Stimulated activated CD8-positive, alpha-beta memory T cell treated with anti-CD3 and anti-CD28 coated beads, Interleukin-15, amount 100 ng/mL, for 48 hours (primary cell): ENCODE results near the gene APOA5.
"Not testable (repeated sequence)": the region's sequence is repeated elsewhere in the genome, so short reads cannot be mapped to it uniquely, and the experiment has no call there.

Experiments
- DNase-seq, 2 donors: peaks; one replicate each; pipeline ENCODE4 v3.0.0-alpha.2; 2020; ENCODE audit warnings: low read depth in 2 of 2

The APOA5 gene, protein sequence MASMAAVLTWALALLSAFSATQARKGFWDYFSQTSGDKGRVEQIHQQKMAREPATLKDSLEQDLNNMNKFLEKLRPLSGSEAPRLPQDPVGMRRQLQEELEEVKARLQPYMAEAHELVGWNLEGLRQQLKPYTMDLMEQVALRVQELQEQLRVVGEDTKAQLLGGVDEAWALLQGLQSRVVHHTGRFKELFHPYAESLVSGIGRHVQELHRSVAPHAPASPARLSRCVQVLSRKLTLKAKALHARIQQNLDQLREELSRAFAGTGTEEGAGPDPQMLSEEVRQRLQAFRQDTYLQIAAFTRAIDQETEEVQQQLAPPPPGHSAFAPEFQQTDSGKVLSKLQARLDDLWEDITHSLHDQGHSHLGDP

DNA sequence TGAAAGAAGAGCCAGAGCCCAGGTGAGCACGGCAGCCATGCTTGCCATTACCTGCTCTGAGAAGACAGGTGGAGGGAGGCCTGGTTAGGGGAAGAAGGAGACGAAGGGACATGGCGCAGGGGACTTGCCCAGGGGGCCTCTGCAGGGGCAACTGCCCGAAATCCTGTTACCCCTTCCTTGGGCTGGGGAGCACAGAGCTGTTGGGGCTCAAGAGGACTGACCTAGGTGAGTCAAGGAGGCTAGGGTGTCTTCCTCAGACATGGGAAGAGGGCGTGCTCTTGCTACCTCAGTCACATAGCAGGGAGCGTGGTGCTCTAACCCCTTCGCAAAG, at the start of gene APOA5:
TSS of gene APOA5 (minus strand) at position 67 of the 331 bp plus-strand sequence. CDS start at position 48, 19 bp downstream.
- no peak for DNase-seq

DNA sequence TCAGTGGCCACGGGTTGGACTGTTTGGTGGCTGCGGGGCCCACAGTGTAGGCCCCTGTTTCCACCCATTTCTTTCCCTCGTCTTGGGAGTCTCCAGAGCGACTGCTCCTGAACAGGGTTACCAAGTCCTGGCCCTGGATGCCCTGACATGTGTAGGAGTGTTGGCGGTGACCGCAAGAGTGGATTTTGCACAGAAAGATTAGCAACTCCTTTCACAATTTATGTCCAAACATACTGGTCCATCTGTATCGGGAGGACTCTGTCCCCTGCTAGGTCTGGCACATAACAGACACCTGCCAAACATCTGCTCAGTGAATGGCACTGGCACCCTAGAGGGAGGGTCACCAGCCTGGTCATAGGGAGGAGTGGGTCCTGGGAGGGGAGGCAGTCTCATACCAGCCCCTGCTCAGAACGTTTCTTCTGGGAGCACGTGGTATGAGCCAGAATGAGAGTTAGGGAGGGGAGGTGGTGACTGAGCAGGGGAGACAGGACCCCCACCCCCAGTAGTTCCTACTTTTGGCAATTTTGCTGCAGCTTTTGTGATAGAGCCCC, 49.1 kb upstream of the APOA5 start:
- DNase-seq = no peak

DNA sequence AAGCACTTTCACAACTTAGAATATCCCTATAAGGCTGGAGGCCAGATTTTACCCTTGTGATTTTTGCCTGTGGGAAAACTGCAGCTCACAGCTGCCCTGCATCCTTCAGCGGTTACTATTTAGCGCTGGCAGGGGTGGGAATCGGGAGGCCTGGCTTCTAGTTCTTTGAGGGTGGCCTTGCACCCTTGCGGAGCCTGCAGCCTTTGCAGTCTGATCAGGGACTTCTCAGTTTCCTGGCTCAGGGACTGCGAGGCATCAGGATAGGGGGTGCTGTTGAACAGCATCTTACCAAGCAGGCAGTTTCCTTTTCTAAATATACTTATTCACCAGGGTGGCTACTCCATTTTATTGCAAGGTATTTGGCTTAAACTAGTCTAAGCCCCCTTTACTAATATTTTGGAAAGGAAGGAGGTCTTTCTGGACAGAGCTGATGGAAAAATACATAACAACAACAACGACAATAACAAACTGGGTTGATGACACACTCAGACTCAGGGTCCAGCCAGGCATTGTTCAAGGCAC, 48.6 kb upstream of the APOA5 start:
- DNase-seq = no peak

DNA sequence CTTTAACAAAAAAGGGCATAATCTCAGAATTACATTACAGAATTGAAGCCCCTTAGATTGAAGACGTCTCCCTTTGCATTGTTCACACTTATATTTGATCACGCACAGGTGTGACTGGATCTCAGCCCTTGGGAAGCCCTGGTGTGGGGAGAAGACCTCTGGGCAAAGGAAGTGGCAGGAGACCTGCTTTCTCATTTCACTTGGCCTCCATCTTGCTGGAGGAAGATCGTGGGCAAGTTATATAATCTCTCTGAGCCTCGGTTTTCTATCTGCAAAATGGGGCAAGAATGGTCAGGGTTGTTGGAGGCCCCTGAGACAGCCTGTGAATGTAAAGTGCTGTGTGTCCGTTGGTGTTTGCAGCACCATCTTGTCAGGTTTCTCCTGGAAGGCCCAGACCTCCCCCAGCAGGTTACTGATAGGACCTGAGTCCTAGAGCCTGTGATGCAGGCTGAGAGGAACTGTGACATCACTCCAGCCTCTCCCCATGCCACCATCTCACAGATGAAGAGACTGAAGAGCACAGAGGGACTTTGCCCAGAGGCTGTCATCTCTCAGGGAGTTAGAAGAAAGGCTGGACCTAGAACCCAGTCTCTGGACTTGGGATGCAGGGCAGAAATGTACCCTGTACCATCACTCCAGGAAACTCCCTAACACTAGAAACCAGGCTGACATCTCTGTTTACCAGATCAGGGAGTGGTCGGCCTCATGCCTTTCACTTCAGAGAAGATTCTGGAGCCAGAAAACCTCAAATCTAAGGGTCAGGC, 46.8 kb upstream of the APOA5 start:
- no peak for DNase-seq

DNA sequence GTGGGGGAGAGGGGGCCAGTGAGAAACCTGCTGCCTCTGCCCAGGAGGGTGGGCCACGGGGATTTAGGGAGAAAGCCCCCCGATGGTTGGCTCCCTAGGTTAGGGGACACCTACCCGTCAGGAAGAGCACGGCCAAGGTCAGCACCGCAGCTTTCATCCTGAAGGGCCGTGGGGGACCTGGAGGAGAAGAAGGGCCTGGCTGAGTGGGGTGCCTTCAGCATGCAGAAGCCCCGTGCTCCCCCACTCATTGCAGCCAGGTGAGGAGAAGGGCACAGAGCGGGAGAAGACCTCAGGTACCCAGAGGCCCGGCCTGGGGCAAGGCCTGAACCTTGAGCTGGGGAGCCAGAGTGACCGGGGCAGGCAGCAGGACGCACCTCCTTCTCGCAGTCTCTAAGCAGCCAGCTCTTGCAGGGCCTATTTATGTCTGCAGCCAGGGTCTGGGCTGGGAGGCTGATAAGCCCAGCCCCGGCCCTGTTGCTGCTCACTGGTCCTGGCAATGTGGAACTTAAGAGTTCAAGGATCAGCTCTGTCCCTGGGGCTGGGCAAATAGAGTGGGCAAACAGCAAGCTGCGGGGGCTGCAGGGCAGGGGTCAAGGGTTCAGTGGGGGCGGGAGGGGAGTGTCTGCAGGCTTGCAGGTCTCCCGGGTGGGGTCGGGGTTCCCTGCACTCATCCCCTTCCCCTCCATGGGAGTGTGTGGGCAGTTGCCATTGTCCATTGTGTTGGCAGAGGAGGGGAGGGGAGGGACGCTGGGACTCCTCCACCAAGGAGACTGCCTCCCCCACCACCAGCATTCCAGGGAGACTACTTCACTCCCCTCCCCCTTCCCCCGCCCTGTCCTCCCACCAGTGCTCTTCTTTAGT, 45.8 kb upstream of the APOA5 start, which contains the start of gene APOA1:
TSS of gene APOA1 (minus strand) at position 392 of the 861 bp plus-strand sequence. CDS start at position 157, 235 bp downstream.
- DNase-seq = no peak

DNA sequence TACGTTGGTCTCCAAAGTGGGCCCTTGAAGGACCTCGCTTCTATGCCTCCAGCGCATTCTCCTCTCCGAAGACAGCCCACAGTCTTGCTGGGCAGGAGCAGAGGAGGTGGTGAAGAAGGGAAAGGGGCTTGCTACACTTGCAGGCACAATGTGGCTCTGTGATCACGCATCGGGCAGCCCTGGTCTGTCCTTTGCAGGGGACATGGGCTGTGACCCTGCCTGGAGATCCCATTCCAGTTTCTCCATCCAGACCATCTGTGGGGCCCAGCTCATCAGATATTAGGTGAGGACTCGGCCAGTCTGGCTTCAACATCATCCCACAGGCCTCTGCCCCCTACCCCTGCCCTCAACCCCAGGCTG, 44.9 kb upstream of the APOA5 start:
- DNase-seq = no peak

DNA sequence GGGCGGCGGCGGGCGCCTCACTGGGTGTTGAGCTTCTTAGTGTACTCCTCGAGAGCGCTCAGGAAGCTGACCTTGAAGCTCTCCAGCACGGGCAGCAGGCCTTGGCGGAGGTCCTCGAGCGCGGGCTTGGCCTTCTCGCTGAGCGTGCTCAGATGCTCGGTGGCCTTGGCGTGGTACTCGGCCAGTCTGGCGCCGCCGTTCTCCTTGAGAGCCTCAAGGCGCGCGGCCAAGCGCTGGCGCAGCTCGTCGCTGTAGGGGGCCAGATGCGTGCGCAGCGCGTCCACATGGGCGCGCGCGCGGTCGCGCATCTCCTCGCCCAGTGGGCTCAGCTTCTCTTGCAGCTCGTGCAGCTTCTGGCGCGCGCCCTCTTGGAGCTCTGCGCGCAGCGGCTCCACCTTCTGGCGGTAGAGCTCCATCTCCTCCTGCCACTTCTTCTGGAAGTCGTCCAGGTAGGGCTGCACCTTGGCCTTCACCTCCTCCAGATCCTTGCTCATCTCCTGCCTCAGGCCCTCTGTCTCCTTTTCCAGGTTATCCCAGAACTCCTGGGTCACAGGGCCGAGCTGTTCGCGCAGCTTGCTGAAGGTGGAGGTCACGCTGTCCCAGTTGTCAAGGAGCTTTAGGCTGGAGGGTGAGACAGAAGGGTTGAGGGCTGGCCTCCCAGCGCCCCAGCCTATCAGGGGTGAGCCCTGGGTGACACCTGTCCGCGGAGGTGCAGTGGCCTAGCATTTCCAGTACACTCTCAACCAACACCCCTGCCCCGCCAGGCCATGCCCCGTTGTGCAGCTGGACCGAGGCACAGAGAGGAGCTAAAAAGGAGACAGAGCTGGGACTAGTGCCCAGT, 44.3 kb upstream of the APOA5 start:
- peak; percentile 76 to 83 for DNase-seq

DNA sequence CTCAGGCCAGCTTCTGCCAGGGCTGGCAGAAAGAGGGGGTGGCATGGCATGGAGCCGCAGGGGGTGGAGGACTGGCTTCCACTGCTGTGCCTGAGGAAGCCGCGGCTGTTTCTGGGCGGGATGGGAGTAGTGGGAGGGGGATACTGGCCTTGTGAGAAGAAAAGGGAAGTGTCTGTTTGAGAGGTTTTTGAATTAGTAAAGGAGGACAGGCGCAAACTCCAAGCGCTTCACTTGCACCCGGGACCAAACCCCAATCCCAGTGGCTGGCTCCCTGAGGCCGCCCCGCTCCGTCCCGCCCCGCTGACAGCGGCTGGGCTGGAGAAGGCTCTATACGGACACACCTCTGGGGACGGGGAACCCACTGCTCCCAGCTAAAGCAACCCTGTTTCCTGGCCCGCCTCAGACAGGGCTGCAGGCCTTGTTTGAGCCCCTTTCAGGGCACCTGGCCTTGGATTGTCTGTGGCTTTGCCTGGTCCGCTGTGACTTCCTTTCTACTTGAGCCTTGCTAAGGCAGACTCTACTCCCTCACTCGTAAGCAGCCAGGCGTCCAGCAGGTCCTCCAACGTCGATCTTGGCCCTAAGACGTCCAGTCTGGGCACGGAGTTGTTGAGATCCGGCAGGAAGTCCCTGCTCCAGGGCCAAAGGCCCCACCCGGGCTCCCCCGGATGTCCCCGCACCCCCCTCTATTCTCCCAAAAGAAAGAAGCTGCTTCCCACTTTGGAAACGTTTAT, 43.5 kb upstream of the APOA5 start:
- no peak for DNase-seq

DNA sequence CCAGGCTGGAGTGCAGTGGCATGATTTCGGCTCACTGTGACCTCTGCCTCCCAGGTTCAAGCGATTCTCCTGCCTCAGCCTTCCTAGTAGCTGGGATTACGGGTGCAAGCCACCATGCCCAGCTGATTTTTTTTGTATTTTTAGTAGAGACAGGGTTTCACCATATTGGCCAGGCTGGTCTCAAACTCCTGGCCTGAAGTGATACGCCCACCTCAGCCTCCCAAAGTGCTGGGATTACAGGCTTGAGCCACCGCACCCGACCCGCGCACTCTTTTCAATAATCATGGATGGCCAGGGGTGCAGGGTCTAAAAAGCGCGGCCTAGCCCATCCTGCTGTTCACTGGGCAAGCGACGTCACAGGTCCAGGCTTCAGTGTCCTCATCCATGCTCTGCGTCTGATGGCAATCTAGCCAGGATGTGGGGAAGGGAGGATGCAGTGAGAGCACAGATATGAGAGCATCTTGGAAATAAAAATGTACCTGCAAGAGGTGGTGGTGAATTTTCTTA, 42.9 kb upstream of the APOA5 start:
- DNase-seq = not testable (repeated sequence)

DNA sequence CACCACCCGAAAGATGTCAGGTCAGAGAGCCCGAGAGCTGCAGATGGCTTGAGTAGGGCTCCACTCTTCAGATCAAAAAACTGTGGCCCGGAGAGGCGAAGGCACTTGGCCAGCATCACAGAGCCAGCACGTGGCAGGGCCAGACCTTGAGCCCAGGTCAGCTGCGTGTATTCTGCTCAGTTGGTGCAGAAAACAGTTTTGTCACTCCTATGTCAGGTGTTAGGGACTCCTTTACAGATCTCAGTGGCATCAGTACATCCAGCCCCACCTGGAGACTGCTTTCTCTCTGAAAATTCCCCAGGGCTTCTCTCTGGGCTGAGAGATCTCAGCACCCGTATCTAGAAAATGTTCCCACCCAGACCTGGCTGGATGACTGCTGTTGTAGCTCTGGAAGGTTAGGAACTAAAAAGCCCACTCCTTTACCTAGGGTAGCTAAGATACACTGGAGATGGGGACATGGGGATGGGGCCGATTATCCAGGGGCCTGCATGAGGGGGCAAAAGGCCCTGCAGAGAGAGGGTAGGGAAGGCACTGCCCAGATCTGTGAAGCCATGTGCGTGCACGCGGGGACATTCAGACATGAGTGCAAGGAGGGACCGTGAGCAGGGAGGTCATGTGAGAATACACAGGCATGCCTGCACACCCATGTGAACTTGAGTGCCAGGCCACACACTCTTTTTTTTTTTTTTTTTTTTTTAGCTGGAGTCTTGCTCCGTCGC, 42.3 kb upstream of the APOA5 start:
- no peak for DNase-seq

DNA sequence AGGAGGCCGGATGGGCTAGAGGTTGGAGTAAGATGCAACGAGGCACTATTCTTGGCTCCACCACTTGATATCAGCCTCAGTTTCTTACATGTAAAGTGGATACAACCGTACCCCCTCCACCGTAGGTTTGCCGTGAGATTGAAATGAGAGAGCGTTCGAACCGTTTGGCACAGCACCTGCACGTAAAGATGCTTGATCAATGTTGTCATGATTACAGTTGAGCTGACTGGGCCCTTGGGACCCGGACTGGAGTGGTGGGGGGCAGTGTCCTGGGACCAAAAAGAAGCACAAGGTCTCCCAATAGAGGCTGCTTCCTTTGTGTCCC, 41.8 kb upstream of the APOA5 start:
- DNase-seq = no peak

DNA sequence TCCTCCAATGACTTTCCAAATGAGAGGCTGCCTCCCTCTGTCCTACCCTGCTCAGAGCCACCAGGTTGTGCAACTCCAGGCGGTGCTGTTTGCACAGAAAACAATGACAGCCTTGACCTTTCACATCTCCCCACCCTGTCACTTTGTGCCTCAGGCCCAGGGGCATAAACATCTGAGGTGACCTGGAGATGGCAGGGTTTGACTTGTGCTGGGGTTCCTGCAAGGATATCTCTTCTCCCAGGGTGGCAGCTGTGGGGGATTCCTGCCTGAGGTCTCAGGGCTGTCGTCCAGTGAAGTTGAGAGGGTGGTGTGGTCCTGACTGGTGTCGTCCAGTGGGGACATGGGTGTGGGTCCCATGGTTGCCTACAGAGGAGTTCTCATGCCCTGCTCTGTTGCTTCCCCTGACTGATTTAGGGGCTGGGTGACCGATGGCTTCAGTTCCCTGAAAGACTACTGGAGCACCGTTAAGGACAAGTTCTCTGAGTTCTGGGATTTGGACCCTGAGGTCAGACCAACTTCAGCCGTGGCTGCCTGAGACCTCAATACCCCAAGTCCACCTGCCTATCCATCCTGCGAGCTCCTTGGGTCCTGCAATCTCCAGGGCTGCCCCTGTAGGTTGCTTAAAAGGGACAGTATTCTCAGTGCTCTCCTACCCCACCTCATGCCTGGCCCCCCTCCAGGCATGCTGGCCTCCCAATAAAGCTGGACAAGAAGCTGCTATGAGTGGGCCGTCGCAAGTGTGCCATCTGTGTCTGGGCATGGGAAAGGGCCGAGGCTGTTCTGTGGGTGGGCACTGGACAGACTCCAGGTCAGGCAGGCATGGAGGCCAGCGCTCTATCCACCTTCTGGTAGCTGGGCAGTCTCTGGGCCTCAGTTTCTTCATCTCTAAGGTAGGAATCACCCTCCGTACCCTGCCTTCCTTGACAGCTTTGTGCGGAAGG, 40.9 kb upstream of the APOA5 start:
- DNase-seq = no peak

DNA sequence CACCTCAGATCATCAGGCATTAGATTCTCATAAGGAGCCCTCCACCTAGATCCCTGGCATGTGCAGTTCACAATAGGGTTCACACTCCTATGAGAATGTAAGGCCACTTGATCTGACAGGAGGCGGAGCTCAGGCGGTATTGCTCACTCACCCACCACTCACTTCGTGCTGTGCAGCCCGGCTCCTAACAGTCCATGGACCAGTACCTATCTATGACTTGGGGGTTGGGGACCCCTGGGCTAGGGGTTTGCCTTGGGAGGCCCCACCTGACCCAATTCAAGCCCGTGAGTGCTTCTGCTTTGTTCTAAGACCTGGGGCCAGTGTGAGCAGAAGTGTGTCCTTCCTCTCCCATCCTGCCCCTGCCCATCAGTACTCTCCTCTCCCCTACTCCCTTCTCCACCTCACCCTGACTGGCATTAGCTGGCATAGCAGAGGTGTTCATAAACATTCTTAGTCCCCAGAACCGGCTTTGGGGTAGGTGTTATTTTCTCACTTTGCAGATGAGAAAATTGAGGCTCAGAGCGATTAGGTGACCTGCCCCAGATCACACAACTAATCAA, 40.2 kb upstream of the APOA5 start:
- no peak for DNase-seq

DNA sequence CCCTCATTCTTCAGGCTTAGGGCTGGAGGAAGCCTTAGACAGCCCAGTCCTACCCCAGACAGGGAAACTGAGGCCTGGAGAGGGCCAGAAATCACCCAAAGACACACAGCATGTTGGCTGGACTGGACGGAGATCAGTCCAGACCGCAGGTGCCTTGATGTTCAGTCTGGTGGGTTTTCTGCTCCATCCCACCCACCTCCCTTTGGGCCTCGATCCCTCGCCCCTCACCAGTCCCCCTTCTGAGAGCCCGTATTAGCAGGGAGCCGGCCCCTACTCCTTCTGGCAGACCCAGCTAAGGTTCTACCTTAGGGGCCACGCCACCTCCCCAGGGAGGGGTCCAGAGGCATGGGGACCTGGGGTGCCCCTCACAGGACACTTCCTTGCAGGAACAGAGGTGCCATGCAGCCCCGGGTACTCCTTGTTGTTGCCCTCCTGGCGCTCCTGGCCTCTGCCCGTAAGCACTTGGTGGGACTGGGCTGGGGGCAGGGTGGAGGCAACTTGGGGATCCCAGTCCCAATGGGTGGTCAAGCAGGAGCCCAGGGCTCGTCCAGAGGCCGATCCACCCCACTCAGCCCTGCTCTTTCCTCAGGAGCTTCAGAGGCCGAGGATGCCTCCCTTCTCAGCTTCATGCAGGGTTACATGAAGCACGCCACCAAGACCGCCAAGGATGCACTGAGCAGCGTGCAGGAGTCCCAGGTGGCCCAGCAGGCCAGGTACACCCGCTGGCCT, 38.7 kb upstream of the APOA5 start:
- no peak for DNase-seq

DNA sequence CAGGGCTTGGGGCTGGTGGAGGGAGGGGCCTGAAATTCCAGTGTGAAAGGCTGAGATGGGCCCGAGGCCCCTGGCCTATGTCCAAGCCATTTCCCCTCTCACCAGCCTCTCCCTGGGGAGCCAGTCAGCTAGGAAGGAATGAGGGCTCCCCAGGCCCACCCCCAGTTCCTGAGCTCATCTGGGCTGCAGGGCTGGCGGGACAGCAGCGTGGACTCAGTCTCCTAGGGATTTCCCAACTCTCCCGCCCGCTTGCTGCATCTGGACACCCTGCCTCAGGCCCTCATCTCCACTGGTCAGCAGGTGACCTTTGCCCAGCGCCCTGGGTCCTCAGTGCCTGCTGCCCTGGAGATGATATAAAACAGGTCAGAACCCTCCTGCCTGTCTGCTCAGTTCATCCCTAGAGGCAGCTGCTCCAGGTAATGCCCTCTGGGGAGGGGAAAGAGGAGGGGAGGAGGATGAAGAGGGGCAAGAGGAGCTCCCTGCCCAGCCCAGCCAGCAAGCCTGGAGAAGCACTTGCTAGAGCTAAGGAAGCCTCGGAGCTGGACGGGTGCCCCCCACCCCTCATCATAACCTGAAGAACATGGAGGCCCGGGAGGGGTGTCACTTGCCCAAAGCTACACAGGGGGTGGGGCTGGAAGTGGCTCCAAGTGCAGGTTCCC, 38.0 kb upstream of the APOA5 start, which contains the start of gene APOC3:
TSS of gene APOC3 (plus strand) at position 383 of the 659 bp plus-strand sequence. CDS start 676 bp downstream, outside the sequence.
- DNase-seq = no peak
